OCI-LY3 (cell line): Measurements from ENCODE around the gene ARHGAP26.

Source experiments
- CTCF ChIP-seq: fragments of 200-600, 300-600 bp; sonication (generic); IDR thresholded peaks from 2 replicates; pipeline ENCODE4 v1.5.1; 2014; ENCODE audit warnings: antibody characterized with exemption, low read length, low read depth
- EZH2phosphoT487 ChIP-seq: fragments of 200-600 bp; shearing (Covaris generic); IDR thresholded peaks from 2 replicates; pipeline ENCODE4 v1.6.1; 2018; ENCODE audit warnings: antibody characterized with exemption, mixed run types, low read depth

DNA sequence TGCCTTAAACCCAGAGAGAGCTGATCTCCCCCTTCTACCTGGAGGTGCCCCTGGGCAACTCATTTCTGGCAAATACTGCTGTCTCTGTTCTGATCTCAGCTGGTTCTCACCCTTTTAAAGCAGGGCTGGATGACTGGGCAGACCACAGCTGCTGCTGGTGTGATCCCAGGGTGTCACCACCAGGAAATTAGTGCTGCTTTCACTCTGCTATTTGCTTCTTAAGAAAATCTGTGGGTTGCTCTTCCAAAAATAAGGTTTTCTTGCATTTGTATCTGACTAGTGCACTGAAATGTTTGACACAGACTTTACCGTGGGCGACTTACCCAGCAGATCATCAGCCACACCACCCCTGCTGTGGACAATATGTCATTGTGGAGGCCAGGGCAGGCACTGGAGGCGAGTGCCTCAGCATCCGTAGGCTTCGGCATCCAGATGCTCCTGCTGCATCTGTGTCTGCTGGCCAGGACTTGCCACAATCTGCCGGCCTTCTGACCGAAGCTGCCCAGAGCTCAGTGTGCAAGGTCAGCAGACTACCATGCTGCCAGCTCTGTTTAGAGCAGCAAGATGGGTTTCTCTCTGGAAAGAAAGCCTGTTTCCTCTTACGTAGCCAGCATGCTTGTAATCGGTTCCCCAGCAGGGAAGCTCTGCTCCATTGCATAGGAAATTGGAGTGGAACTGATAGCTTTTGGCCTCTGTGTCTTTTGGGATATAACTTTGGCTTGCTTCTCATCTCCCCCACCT lies 13.6 kb downstream of the ARHGAP26 start:
- TF ChIP-seq CTCF (no peak), EZH2phosphoT487 (no peak)
